Fibroblast of gingiva (primary cell): ENCODE data around the gene HLA-DRB1.
"Not testable (repeated sequence)": the region's sequence is repeated elsewhere in the genome, so short reads cannot be mapped to it uniquely, and the experiment has no call there.

ENCODE experiments used
- DNase-seq: peaks from one replicate; pipeline ENCODE4 v3.0.0-alpha.2; 2011; ENCODE audit warnings: low read depth

The HLA-DRB1 gene

GRCh38 chr6:32609391-32609730, 19.7 kb upstream of the HLA-DRB1 start:
- no peak for DNase-seq

- no peak for DNase-seq
These were observed 18.7 kb upstream of the HLA-DRB1 start for GRCh38 chr6:32608362-32608761.

DNA sequence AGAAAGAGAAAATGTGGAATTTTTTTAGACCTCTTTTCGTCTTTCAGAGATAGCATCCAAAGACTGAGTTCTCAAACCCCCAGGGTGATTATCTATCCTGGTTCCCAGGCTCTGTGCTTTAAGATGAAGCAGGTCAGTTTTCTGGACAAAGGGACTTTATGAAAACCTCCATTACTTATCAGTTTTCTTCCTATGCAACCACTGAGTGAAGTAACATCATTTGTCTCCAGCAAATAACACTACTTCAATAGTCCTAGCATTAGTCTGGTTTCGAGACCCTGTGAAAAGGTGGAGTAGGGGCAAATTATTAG, 18.3 kb upstream of the HLA-DRB1 start:
- no peak for DNase-seq

DNA sequence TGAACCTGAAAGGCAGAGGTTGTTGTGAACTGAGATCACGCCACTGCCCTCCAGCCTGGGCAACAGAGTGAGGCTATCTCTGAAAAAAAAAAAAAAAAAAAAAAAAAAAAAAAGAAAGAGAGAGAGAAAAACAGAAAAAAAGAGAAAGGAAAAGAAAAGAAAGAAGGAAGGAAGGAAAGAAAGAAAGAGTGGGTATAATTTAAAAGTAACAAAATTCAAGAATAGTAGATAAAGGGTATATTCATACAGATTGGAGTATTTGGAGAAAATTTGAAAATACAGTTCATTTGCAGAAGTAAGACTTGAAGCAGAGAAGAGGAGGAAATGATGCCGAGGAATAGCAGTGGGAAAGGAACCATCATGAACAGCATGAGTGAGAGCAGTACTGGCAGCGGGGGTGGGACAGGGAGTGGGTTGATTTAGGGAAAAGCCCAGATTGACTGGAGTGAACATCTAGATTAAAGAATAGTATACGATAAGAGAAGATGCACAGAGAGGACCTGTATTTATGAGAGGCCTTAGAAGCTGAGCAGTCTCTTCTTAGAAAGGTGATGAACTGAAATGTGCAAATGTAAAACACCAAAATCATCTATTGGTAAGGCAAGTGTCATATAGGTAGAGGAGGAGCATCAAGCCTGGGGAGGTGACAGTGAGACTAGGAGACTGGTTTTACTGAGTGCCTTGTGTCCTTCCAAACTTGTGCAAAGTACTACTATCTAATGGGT, 17.8 kb upstream of the HLA-DRB1 start:
- no peak for DNase-seq

DNA sequence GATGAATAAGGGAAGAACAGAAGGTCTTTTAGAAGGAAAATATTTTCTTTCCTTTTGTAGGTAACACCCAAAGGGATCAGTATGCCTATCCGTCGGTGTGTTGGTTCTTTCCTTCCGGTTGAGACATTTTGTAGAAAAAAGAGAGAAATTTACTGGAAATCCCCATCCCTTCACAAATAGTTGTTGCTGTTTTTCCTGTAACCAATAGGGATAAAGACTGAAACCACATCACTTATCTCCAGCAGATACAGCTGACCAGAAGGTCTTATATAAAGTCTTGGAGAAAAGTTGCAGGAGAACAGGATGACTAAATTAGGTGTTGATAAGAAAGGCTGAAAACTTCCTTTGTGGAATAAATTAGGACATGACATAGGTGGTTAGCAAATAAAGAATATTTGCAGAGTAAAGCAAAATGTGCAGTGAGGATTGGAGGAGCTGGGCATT, 14.8 kb upstream of the HLA-DRB1 start:
- no peak for DNase-seq

- DNase-seq = no peak
These were observed 14.2 kb upstream of the HLA-DRB1 start for GRCh38 chr6:32603888-32604287.

DNA sequence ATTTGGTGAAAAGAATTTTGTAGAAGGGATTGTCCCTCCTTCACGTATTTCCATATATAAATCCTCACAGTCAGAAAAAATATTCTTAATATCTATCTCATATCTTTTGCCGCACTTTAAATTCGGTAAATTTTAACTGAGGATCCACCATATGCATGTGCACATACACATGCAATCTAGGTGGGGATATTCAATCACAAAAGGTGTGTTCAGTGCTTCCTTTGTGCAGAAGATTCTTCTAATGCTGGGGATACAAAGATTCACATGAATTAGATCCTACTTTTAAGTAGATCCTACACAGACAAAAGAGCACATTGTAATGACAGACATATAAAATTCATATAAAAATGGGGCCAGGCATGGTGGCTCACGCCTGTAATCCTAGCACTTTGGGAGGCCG, 13.6 kb upstream of the HLA-DRB1 start:
- no peak for DNase-seq

DNA sequence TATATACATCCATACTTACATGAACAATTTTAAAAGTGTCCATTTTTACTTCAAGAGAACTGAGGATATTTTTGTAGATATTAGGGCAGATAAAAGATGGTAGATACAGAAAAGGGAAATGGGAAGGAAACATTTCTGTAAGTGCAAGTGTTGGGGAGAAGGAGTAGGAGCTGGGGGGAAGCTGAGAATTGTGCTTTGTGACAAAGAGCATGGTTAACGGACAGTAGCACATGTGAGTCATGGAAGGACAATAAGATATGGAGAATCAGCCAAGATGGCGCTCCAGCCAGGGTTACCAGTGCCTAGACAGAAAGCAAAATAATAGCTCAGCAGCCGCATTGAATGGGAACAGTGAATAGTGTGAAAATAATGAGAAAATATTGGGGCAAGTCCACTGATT, 12.7 kb upstream of the HLA-DRB1 start:
- no peak for DNase-seq

DNA sequence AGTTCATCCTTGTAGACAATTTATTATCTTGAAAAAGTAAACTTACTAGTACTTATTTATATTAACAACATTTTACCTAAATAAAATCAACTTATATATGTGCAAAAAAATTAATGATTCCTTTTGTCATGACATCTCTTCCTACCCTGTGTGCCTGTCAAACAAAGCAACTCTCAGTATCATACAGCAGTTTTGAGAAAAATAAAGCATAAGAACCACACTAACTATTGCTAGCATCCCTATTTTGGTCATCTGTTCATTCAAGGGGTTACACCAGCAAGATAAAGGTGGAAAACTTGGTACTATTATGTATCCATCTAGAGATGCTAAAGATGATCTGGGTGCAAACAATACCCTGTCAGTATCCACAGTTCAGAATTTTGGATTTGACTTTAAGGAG, 7.4 kb upstream of the HLA-DRB1 start:
- no peak for DNase-seq

DNA sequence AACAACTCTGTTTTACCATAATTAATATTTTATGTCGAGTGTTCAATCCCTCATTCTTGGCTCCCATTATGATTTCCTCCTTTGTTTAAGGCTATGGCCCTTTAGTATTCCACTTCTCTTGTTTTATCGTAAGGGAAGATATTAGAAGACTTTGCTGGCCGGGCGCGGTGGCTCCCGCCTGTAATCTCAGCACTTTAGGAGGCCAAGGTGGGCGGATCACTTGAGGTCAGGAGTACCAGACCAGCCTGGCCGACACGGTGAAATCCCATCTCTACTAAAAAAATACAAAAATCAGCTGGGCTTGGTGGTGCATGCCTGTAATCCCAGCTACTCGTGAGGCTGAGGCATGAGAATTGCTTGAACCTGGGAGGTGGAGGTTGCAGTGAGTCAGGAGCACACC, 1.1 kb upstream of the HLA-DRB1 start:
- not testable (repeated sequence) for DNase-seq

DNA sequence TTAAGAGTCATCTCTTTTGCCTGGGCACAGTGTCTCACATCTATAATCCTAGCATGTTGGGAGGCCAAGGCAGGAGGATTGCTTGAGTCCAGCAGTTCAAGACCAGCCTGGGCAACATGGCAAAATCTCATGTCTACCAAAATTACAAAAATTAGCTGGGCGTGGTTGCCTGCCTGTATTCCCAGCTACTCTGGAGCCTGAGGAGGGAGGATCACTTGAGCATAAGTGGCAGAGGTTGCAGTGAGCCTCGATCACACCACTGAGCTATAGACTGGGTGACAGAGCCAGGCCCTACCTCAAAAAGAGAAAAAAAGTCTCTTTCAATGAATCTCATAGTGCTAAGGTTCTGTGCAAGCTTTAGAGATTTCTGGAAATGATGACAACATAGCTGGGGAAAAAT, 1.5 kb downstream of the HLA-DRB1 start:
- DNase-seq = no peak

GRCh38 chr6:32583527-32583898, 6.1 kb downstream of the HLA-DRB1 start:
- no peak for DNase-seq

DNA sequence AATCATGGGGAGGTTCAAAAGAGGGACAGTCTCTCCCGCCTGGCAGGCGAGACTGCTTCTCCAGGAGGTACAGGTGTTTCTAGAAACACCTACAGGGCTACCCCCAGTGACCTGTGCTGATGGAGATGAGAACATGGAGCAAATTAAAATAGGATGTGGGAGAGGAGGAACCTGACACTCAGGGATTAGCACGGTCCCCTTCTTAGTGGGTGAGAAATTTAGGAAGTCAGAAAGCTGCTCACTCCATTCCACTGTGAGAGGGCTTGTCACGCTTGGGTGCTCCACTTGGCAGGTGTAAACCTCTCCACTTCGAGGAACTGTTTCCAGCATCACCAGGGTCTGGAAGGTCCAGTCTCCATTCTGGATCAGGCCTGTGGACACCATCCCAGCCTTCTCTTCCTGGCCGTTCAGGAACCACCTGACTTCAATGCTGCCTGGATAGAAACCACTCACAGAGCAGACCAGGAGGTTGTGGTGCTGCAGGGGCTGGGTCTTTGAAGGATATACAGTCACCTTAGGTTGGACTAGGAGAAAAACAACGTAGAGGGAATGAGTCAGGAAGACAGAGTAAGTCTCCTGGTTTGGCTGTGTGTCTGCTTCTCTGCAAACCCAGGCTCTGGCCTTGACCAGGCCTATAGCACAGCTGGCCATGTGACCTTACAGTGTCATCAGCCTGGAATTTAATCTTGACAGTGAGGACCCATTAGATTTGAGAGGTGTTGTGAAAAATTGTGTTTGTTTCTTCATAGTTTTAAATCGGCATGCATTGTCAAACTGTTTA, 8.1 kb downstream of the HLA-DRB1 start:
- DNase-seq = no peak

DNA sequence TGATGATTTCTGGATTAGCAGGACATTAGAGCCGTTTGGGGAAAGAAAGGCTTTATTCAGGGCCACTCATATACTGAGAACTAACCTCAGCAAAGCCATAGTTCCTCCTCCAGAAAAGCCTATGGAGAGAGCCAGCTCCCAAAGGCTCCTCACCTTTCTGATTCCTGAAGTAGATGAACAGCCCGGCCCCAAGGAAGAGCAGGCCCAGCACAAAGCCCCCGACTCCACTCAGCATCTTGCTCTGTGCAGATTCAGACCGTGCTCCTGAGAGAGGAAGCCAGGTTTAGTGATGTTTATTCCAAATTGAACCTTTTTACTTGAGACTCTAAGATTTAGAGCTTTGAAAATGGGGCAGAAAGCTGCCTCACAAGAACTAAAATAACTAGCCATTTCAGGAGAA, 9.1 kb downstream of the HLA-DRB1 start:
- DNase-seq = no peak

GRCh38 chr6:32578962-32579361, 10.7 kb downstream of the HLA-DRB1 start:
- no peak for DNase-seq

- not testable (repeated sequence) for DNase-seq
These were observed 12.2 kb downstream of the HLA-DRB1 start for GRCh38 chr6:32577493-32577892.

DNA sequence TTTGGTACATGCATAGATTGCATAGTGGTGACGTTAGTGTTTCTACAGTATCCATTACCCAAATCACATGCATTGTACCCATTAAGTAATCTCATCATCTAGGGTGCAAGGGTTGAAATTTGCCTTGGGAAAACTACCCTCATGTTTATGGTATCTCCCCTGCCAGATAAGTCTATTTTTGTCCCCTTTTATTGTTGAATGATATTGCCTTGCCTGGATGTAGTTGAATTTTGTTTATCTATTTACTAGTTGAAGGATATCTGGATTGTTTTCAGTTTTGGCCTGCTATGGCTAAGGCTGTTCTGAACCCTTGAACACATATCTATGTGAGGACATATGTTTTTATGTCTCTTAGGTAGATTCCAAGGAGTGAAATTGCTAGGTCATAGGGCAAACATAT, 13.4 kb downstream of the HLA-DRB1 start:
- DNase-seq = no peak

DNA sequence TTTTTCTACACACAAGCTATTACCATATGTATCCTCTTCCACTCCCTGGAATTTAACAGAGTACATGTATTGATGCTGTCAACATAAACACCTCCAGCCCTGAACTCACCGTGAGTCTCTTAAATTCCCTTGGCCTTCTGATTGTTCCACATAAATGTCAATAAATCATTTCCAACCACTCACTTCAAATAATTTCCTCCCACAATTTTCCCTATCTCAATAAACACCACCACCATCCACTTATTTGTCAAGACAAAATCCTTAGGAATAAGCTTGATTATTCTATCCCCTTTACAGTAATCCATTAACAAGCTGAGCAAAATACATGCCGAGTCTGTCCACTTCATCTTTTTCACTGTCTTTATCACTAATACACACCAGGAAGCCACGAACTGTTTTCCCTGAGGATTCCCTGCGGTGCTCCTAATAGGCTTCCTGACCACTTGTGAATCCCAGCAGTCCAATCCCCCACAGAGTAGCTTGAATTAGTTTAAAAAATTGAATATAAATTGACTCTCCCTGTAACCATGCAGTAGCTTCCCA, 19.2 kb downstream of the HLA-DRB1 start:
- no peak for DNase-seq

GRCh38 chr6:32568561-32568960, 21.1 kb downstream of the HLA-DRB1 start:
- DNase-seq = no peak

- DNase-seq = no peak
These were observed 22.7 kb downstream of the HLA-DRB1 start for GRCh38 chr6:32566957-32567356.

DNA sequence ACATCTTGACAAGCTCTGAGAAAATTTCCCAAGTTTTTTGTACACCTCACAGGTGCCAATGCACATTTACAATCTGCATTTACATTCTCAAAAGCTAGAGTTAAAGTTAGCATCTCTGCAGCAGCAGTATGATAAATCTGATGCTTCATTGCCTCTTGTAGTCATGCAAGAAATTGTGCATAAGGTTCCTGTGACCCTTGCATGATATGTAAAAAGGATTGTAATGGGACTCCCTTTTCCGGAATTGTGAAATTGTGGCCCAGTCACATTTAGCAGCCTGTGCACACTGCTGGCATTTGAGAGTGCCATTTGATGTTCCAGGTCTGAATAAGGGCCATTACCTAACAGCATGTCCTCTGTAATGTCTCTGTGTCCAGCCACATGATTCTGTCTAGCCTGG, 24.1 kb downstream of the HLA-DRB1 start:
- no peak for DNase-seq

- no peak for DNase-seq
These were observed 26.7 kb downstream of the HLA-DRB1 start for GRCh38 chr6:32562940-32563339.

- no peak for DNase-seq
These were observed 29.9 kb downstream of the HLA-DRB1 start for GRCh38 chr6:32559747-32560146.
